ENCODE results near the gene RNU1-2. TPM values are rescaled to one million over a fixed set of nuclear protein-coding genes. Genes with fewer than 3 reads are reported as not detected.
"Not testable (repeated sequence)": the region's sequence is repeated elsewhere in the genome, so short reads cannot be mapped to it uniquely, and the experiment has no call there.

RNU1-2 gene
- total RNA-seq, 1 donor from 2014 or later: under 0.01 TPM

DNA sequence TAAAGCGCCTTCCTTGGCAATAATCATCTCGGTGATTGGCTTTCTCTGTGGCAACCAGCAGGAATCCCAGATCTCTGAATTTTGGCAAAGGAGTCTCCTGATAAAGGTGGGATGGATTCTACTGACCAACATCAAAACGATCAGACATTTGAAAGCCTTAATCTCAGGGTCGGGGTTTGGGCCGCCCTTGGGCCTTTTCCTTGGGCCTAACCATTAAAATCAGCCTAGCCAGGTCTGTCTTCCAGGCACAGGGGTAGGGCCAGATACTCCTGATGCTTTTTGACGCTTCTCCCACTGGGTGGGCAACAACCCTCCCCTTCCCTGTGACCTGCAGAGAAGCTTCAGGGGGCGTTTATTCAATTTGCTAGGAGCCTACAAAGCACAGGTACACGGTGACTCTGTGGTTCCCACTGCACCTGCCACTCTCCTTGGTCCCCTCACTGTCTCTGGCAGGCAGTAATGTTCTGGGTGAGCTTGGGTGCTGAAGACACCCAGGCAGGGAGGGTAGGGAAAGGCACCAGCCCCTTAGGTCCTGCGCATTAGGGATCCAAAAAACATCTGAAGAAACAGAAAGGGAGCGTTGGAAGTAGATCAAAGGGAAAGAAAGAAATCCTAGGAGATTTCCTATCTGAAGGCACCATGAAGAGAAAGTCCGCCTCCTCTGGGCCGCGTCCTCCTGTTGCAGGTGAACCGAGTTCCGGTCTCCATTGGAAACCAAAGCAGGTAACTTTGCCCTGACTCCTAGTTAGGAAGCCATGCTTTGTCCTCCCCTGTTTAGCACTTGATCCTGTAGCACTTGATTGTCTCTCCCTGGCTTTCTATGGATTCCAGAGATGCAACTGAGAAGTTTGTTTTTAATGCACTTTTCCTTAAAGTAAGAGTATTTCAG, 12.3 kb downstream of the RNU1-2 start:
- no peaks in the 10 kb centered on the region for H3K27me3 ChIP-seq (ENCODE audit: control insufficient read depth, insufficient read depth, low read length)
- no peaks in the 10 kb centered on the region for H3K36me3 ChIP-seq (ENCODE audit: control insufficient read depth, insufficient read depth, low read length)
- TF ChIP-seq, protein P1, sequence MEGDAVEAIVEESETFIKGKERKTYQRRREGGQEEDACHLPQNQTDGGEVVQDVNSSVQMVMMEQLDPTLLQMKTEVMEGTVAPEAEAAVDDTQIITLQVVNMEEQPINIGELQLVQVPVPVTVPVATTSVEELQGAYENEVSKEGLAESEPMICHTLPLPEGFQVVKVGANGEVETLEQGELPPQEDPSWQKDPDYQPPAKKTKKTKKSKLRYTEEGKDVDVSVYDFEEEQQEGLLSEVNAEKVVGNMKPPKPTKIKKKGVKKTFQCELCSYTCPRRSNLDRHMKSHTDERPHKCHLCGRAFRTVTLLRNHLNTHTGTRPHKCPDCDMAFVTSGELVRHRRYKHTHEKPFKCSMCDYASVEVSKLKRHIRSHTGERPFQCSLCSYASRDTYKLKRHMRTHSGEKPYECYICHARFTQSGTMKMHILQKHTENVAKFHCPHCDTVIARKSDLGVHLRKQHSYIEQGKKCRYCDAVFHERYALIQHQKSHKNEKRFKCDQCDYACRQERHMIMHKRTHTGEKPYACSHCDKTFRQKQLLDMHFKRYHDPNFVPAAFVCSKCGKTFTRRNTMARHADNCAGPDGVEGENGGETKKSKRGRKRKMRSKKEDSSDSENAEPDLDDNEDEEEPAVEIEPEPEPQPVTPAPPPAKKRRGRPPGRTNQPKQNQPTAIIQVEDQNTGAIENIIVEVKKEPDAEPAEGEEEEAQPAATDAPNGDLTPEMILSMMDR (IDR thresholded peaks at IDR 0.05; ENCODE audit: insufficient read depth, low read length, poor library complexity, severe bottlenecking): no peak
- DNase-seq (ENCODE audit: low read depth): no peak
- no peak overlapping the region for H3K4me3 ChIP-seq (ENCODE audit: low read depth, low read length)

DNA sequence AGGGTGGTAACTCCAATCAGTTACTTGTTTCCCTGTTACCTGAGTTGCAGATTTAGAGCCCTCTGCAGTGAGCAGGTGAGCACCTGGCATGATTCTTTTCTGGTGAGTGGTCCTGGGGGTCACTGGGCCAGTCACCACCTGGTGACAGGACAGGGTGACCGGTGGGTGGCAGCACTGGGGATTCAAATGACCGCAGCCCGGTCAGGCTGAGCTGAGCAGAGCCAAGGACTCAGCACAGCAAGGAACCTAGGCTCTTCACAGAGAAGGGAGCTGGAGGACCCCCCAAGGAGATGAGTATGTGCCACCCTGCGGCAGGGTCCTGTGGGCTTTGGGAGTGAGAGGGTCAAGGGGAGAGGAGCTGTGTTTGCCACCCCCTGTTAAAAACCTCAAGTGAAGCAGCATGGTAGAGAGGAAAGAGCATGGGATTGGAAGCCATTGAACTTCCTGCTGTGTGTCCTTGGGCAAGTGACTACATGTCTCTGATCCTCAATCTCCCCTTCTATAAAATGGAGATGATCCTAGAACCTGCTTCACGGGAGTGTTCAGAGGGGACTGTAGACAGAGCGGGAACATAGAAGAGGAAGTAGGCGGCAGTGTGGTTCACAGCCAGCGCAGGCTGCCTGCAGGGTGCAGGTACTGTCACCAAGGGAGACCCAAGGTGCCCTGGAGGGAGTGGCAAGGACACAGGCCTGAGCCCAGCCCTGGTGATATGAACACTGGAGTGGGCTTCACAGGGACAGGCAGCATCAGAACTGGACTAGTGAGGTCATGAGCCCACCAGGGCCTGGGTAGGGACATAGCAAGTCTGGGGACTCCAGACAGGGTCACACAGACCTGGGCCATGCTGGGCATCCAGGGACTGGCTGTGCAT, 16.3 kb downstream of the RNU1-2 start:
- not testable (repeated sequence) for DNase-seq (ENCODE audit: low read depth); H3K36me3 ChIP-seq (ENCODE audit: control insufficient read depth, insufficient read depth, low read length)
- TF ChIP-seq, protein P1 (IDR thresholded peaks at IDR 0.05; ENCODE audit: insufficient read depth, low read length, poor library complexity, severe bottlenecking): peak; percentile 31

DNA sequence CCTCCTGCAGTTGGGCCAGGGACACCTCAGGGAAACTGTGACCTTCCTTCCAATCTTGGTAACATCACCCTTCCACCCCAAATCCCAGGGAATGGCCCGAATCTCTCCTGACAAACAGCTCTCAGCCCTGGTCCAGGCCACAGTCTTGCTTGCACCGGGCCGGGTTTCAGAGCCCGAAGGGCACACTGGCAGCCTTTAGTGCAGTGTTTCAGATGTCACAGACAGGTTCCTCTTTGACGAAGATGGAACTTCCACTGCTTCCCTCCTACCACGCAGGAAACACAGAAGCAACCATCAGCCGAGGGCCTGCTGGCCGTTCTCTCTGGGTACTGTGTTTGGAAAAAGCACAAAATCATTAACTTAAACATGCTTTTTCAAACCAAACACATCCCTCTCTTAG, 17.0 kb downstream of the RNU1-2 start:
- H3K27me3 ChIP-seq (ENCODE audit: control insufficient read depth, insufficient read depth, low read length); H3K4me3 ChIP-seq (ENCODE audit: low read depth, low read length); H3K36me3 ChIP-seq (ENCODE audit: control insufficient read depth, insufficient read depth, low read length); DNase-seq (ENCODE audit: low read depth): not testable (repeated sequence)

More for the DNA sequence above, 16.3 kb downstream of the RNU1-2 start:
- H3K4me3 ChIP-seq (ENCODE audit: low read depth, low read length); H3K27me3 ChIP-seq (ENCODE audit: control insufficient read depth, insufficient read depth, low read length): not testable (repeated sequence)

DNA sequence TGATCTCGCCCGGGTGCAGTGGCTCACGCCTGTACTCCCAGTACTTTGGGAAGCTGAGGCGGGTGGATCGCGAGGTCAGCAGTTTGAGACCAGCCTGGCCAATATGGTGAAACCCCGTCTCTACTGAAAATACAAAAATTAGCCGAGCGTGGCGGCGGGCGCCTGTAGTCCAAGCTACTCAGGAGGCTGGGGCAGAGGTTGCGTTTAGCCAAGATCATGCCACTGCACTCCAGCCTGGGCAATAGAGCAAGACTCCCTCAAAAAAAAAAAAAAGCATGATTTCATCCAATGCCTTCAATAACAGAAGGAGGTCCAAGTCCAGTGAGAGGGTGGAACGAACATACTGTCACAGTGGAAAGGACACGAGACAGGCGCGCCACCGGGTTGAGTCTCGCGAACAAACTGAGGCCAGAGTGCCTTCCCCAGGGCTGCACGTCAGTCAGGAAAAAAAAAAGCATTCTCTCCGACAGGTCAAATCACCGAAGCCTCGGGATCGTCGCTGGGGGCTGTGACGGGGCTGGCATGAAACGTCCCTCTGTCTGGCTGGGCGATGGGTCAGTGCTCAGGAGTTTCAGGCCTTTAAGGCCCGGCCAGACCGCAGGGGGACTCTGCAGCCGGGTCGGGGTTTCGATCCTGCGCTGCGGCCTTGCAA, 17.5 kb downstream of the RNU1-2 start:
- no peaks in the 10 kb centered on the region for H3K36me3 ChIP-seq (ENCODE audit: control insufficient read depth, insufficient read depth, low read length)
- no peaks in the 10 kb centered on the region for H3K27me3 ChIP-seq (ENCODE audit: control insufficient read depth, insufficient read depth, low read length)
- TF ChIP-seq, protein P1 (IDR thresholded peaks at IDR 0.05; ENCODE audit: insufficient read depth, low read length, poor library complexity, severe bottlenecking): no peak
- no peak for DNase-seq (ENCODE audit: low read depth)
- peak overlapping the region; percentile 76 for H3K4me3 ChIP-seq (ENCODE audit: low read depth, low read length)

DNA sequence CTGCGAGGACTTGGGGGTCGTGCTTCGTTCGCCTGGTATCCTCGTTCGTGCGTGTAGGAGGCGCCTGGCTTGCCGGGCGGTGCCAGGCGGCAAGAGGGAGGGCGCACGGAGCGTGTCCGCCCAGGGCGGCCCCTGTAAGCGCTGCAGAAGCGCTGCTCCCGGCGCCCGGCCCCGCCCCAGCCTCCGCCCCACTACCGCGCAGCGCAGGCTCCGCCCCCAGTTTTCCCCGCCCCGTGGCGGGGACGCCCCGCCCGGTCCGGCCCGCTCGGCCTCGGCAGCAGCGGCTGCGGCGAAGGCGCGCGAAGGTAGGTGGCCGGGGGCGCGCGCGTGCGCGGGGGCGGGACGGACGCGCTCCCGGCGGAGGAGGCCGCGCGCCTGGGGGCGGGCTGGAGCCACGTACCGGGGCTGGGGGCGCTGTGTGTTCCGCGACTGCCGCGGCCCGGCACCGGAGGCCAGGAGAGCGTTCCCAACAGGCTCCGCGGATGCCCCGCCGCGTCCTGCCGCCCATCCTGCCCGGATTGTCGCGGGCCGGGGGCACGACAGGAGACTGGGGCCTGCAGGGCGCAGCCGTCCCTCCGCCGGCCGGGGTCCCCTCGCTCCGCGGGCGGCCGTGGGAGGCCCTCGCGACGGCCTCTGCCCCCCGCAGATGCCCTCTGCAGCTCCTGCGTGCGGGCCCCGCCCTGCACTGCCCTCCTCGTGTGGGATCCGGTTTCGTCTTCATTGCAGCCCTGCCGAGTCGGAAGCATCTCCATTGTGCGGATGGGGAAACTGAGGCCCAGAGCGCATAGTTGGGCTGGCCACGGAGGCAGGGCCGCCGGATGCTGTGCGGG, 18.3 kb downstream of the RNU1-2 start:
- H3K4me3 ChIP-seq (ENCODE audit: low read depth, low read length): peak overlapping the region; percentile 76
- TF ChIP-seq, protein P1 (IDR thresholded peaks at IDR 0.05; ENCODE audit: insufficient read depth, low read length, poor library complexity, severe bottlenecking): no peak
- H3K27me3 ChIP-seq (ENCODE audit: control insufficient read depth, insufficient read depth, low read length): no peaks in the 10 kb centered on the region
- peak; percentile 87 for DNase-seq (ENCODE audit: low read depth)
- H3K36me3 ChIP-seq (ENCODE audit: control insufficient read depth, insufficient read depth, low read length): no peaks in the 10 kb centered on the region

DNA sequence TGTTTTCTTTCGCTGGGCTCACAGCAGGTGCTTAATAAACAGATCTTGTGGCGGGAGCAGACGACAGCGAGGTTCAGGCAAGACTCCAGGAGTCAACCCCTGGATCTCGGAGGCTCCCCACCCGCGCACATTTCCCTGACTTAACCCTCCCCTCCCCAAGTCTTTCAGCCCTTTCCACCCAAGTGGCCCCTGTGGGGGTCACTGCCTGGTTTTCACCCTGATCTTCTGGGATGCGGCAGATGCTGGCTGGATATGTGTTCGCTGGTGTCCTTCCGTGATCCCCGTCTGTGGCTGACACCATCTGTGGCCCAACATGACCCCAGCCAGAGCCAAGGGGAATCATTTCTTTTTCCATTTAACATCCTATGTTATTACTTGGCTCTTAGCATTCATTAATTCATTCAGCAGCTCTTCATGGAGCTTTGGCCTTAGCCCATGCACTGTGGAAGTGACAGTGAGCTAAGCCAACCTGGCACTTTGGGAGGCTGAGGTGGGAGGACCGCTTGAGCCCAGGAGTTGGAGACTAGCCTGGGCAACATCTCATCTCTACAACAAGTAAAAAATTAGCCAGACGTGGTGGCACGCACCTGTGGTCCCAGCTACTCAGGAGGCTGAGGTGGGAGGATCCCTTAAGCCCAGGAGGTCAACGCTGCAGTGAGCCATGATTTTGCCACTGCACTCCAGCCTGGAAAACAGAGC, 19.3 kb downstream of the RNU1-2 start:
- H3K36me3 ChIP-seq (ENCODE audit: control insufficient read depth, insufficient read depth, low read length); H3K27me3 ChIP-seq (ENCODE audit: control insufficient read depth, insufficient read depth, low read length): not testable (repeated sequence)

More for the DNA sequence above, 19.3 kb downstream of the RNU1-2 start:
- not testable (repeated sequence) for H3K4me3 ChIP-seq (ENCODE audit: low read depth, low read length); DNase-seq (ENCODE audit: low read depth)

All from kidney epithelial cell (primary cell).